Measurements from ENCODE around the gene UVRAG.
A peak's percentile ranks its signal among the peaks of the same experiment; 100 is the strongest.

UVRAG gene

GRCh38 chr11:75814677-75815344 is at the start of gene UVRAG:
UVRAG (plus strand) TSS chr11:75815210; CDS start chr11:75815408, 198 bp downstream.
- DNase-seq = peak; percentile 100

GRCh38 chr11:75766443-75767227 is 48.4 kb upstream of the UVRAG start:
- DNase-seq = no peak

- no peak for DNase-seq
These were observed 47.8 kb upstream of the UVRAG start for GRCh38 chr11:75767228-75767572.

GRCh38 chr11:75767793-75768111 is 47.3 kb upstream of the UVRAG start:
- no peak for DNase-seq

- peak; percentile 66 to 89 for DNase-seq
These were observed 46.7 kb upstream of the UVRAG start, which contains the start of gene DGAT2 for GRCh38 chr11:75768112-75768908. DGAT2 (plus strand) TSS chr11:75768778; CDS start chr11:75768992, 214 bp downstream.

GRCh38 chr11:75768909-75769771 is 45.9 kb upstream of the UVRAG start:
- no peak for DNase-seq

GRCh38 chr11:75770102-75770501 is 44.9 kb upstream of the UVRAG start:
- DNase-seq = no peak

GRCh38 chr11:75771646-75772410 is 43.2 kb upstream of the UVRAG start:
- no peak for DNase-seq

- no peak for DNase-seq
These were observed 41.2 kb upstream of the UVRAG start for GRCh38 chr11:75773595-75774353.

GRCh38 chr11:75775056-75775455 is 40.0 kb upstream of the UVRAG start:
- DNase-seq = no peak

GRCh38 chr11:75776546-75776945 is 38.5 kb upstream of the UVRAG start:
- no peak for DNase-seq

GRCh38 chr11:75777461-75778110 is 37.4 kb upstream of the UVRAG start:
- no peak for DNase-seq

GRCh38 chr11:75778962-75779361 is 36.0 kb upstream of the UVRAG start:
- DNase-seq = no peak

- no peak for DNase-seq
These were observed 35.0 kb upstream of the UVRAG start for GRCh38 chr11:75779960-75780359.

- DNase-seq = no peak
These were observed 34.1 kb upstream of the UVRAG start for GRCh38 chr11:75780888-75781287.

GRCh38 chr11:75781296-75781695 is 33.7 kb upstream of the UVRAG start:
- DNase-seq = no peak

- DNase-seq = no peak
These were observed 33.2 kb upstream of the UVRAG start for GRCh38 chr11:75781831-75782230.

GRCh38 chr11:75782540-75783263 is 32.3 kb upstream of the UVRAG start:
- DNase-seq = no peak

GRCh38 chr11:75783416-75784084 is 31.5 kb upstream of the UVRAG start:
- no peak for DNase-seq
